GM18951 (cell line): ENCODE data around the gene CASZ1.

Experiments used
- POLR2A ChIP-seq: IDR thresholded peaks from 4 replicates; pipeline ENCODE4 v1.6.1; 2011; ENCODE audit warnings: mild to moderate bottlenecking; ENCODE audit not compliant: insufficient read length, insufficient read depth; ENCODE audit errors: extremely low read depth
- in situ Hi-C: fragments of 300-500 bp; cut with MboI; formaldehyde crosslinking; loops from one replicate; pipeline ENCODE4 v1.12.0; 2022; ENCODE audit warnings: low sequenced_read_pairs, mixed read lengths, inconsistent platforms; ENCODE audit not compliant: unreplicated experiment

The CASZ1 gene

GRCh38 chr1:10726355-10726754, 70.1 kb downstream of the CASZ1 start:
- in situ Hi-C loops: no loop called here
- no peak for TF ChIP-seq POLR2A

DNA sequence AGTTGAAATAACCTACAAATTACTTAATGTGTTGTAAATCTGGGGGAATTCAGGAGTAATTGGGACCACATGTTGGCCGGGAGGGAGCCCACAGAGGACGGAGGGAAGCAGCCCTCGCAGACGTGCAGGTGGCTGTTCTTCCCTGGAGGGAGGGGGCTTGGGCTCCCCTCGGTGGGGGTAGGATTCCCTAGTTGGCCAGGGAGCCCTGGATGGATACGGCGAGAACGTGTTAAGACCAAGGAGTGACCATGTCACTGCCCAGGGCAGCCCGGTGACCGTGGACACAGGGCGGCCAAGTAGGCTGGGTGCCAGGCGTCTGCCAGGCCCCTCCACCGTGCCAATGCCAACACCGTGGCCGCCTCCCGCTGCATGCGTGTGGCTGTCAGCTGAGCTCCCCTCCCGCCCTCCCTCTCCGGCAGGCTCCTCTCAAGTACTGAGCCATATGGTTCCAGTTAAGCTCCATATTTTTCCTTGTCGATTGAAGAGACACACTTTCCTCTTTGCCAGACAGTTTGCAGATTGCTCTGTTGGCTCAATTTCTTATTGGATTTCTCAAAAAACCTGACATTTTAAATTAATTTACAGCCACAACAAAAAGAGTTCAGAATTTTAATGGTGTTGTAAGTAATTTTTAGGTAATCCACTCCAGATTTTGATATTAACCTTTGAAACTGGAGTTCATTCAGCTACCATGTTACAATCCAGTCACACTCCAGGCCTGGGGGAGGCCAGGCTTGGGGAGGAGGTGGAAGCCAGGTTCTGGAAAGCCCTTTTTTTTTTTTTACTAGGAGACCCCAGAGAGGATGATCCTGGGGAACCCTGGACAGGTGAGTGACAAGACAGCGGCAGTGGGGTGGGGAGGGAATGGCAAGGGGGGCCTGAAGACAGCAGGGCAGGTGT, 71.2 kb downstream of the CASZ1 start:
- no peak for TF ChIP-seq POLR2A
- in situ Hi-C loops: no loop called here

DNA sequence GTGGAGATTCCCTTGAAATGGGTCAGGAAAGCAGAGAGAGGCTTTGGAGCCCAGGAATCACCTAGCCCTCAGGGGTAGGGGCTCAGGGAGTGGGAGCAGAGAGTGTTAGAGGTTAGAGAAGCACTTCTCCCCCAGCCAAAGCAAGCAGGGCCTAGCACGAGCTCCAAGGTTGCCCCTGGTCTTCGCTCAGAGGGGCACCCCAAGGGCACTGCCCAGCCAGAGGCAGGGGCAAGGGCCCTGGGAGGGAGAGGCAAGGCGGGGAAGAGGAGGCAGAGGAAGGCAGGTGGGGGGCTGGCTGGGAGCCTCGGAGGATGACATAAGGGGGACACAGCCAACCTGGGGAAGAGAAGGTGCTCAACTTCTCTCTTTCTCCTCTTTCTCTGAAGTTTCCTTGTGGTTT, 71.9 kb downstream of the CASZ1 start:
- in situ Hi-C loops: no loop called here
- TF ChIP-seq POLR2A: no peak

- TF ChIP-seq POLR2A: no peak
- in situ Hi-C loops: no loop called here
Observed at GRCh38 chr1:10724052-10724494, 72.4 kb downstream of the CASZ1 start.

- in situ Hi-C loops: no loop called here
- no peak for TF ChIP-seq POLR2A
Observed at GRCh38 chr1:10723317-10723716, 73.1 kb downstream of the CASZ1 start.

DNA sequence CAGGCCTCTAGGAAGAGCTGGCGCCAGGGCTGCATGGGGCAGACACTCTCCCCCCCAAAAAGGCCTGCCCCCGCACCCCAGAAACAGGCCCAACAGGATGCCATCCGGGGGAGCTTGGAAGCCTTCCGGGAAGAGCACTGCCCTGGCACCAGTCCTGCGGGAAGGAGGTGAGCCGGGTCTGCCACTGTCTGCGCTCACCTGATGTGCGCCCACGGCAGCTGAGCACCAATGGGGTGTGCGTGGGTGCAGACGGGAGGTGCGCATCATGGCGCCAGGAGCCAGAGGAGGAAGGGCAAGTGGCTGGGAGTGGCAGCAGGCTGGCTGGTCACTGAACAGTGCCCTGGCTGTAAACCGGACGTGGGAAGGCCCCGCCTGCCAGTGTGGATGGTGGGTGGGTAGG, 73.6 kb downstream of the CASZ1 start:
- in situ Hi-C loops: no loop called here
- TF ChIP-seq POLR2A: no peak

DNA sequence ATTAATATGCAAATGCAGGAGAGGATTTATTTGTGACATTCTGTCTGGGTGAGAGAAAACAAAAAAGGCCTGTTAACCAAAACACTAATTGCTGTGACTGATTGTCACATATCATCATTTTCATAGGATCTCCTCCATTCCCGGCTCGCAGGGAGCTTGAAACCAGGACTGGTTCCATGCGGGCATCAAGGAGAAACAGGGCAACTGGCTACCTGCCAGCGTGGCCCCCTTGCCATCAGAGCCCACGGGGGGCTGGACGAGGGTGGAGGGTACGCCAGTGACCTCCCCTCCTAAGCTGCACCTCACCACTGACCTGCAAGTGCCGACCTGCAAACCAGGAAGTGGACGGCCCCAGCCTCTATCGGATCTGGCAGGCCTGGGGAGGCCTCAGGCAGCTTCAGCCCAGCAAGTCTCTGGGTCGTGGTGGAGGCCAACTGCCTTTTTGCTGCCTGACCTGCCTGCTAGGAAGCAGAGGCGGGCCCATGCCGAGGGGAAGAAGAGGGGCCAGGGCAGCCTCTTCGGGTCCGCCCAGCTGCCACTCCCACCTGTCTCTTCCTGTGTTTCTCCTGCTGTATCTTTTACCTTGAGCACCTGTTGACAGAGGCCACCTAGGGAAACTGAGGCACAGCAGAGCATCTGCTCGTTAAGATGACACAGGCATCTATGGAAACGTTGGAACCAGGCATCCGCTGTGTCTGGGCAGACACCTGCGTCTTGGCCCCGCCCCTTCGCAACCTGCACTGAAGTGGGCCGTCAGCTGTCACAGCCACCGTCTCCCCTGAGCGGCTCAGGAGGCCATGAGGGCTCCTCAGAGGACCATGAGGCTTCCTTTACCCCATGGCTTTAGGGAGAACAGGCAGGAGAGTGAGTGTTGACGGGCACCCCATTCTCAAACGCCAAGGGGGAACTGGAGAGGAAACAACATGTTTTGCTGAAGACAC, 74.8 kb downstream of the CASZ1 start:
- TF ChIP-seq POLR2A: no peak
- in situ Hi-C loops: no loop called here

DNA sequence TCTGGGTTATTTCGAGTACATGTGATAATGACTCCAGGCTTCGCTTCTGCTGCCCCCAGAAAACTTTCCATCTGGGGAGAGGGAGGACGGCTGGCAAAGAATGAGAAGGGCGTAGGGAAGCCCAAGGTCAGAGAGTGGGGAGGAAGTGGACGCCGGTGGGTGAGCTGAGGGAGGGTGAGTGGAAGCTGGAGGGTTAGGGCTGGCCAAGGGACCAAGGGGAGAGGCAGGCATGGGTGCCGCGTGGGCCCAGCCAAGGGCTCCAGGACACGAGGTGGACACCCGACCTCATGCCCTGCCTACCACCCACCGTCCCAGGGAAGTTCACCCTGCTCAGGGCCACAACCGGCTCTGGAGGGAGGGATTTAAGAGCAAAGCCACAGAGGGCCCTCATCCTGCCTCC, 75.8 kb downstream of the CASZ1 start:
- in situ Hi-C loops: no loop called here
- TF ChIP-seq POLR2A: no peak

GRCh38 chr1:10718083-10718415, 78.4 kb downstream of the CASZ1 start:
- in situ Hi-C loops: no loop called here
- no peak for TF ChIP-seq POLR2A

DNA sequence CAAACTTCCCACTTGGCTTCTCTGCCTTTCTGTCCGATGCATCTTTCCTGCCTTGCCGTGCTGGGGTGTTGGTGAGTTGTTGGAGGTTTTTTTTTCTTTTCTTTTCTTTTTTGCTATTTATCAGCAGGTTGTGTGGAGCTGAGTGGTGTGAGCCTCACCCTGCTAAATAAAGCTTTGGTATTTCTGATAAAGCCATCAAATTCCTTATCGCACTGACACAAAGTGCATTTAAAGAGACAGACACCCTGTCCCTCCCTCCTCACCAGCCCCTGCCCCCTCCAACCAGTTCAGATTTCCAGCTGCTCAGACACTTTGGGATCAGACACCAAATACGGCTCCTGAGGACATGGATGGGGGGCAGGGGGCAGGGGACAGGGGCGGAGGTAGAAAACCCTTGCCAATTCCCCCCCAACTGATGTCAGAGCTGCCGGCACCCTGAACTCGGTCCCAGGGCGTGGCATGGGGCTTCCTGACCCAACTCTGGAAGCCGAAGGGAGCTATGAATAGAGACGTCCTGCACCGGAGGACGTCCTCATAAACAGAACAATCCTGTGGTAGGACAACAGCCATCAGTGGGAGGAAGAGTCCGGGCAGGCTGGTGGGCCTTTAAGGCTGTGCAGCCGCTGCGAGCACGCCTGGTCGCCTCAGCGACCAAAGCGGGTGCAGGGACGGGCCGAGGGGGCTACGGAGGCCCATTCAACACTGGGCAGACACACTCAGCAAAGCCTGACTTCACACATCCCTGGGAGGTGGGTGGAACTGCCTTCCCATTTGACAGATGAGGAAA, 79.0 kb downstream of the CASZ1 start:
- in situ Hi-C loops: no loop called here
- TF ChIP-seq POLR2A: no peak

DNA sequence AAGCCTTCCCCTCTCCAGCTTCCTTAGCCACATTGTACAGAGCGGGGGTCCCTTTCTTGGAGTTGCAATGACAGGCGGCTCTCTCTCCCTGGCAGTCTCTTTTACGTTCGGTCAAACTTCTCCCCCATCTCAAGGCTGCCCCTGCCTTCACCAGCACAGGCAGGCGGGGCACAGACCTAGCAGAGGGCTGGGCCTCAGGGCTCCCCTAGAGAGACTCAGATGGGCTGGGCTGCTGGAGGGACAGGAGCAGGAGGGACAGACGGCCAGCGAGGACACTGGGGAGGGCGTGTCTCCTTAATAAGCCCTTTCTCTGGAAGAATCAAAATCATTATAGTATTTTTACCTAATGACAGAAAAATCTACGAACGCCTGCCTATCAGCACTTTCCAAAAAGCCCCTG, 79.6 kb downstream of the CASZ1 start:
- in situ Hi-C loops: no loop called here
- TF ChIP-seq POLR2A: no peak

- in situ Hi-C loops: no loop called here
- TF ChIP-seq POLR2A: no peak
Observed at GRCh38 chr1:10714337-10715114, 81.9 kb downstream of the CASZ1 start.
